BLaER1 (cell line): Measurements from ENCODE around the gene AKT3.

Experiments
- H3K27ac ChIP-seq: shearing (Covaris generic); formaldehyde crosslinking; 2 replicates; pipeline ENCODE4 v1.8.1; 2022
- H3K27me3 ChIP-seq: shearing (Covaris generic); formaldehyde crosslinking; 2 replicates; pipeline ENCODE4 v1.8.1; 2022
- H3K36me3 ChIP-seq: shearing (Covaris generic); formaldehyde crosslinking; 2 replicates; pipeline ENCODE4 v1.8.1; 2022
- H3K4me1 ChIP-seq: shearing (Covaris generic); formaldehyde crosslinking; 2 replicates; pipeline ENCODE4 v1.8.1; 2022
- H3K4me2 ChIP-seq: shearing (Covaris generic); formaldehyde crosslinking; 2 replicates; pipeline ENCODE4 v1.8.1; 2022
- H3K4me3 ChIP-seq: shearing (Covaris generic); formaldehyde crosslinking; 2 replicates; pipeline ENCODE4 v1.8.1; 2022
- H3K9ac ChIP-seq: shearing (Covaris generic); formaldehyde crosslinking; 2 replicates; pipeline ENCODE4 v1.8.1; 2022
- H3K9me3 ChIP-seq: shearing (Covaris generic); formaldehyde crosslinking; 2 replicates; pipeline ENCODE4 v1.8.1; 2022
- H4K20me1 ChIP-seq: shearing (Covaris generic); formaldehyde crosslinking; 2 replicates; pipeline ENCODE4 v1.8.1; 2022
- Cebpa-rat ChIP-seq: shearing (Covaris generic); IDR thresholded peaks from 2 replicates; pipeline ENCODE4 v1.8.1; 2022

AKT3 gene

DNA sequence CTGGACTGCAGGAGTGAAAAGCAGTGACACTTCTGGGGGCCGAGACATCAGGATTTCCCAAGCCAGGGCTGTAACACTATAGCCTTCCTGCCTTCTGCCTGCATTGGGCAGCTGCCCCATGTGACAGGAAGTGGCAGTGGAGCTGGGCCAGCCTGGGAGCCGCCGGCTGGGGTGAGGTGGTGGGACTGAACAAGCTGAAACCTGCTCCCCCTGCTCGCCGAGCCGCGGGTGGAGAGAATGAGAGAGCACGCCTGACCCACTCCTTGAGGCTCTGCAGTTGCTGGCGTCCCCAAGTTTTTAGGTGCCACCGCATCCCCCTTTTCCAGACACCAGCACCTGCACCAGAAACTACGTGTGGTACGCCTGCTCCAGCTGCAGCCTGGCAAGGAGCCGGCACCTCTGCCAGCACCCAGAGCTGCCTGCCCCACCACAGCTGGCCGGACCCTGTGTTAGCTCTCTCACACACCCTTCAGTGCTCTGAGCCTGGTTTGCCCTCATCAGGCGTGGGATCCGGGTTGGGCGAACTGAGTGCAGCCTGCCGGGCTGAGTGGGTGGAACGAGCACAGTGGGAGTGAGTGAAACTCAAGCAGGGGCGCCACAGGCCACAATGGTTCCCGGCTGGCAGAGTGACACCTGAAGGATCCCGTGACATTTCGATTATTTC lies 119.4 kb downstream of the AKT3 start:
- H3K36me3 ChIP-seq, result peaks cover 12% of the 10 kb centered on the region
- TF ChIP-seq Cebpa-rat, result no peak
- H3K4me3 ChIP-seq, result peak overlapping the region; percentile 15
- H3K9me3 ChIP-seq, result peaks cover 18% of the 10 kb centered on the region
- H3K4me1 ChIP-seq, result peaks cover 31% of the 10 kb centered on the region
- no peak overlapping the region for H3K27ac ChIP-seq
- no peak overlapping the region for H3K9ac ChIP-seq
- no peak overlapping the region for H3K4me2 ChIP-seq
- no peaks in the 10 kb centered on the region for H3K27me3 ChIP-seq
- no peaks in the 10 kb centered on the region for H4K20me1 ChIP-seq

DNA sequence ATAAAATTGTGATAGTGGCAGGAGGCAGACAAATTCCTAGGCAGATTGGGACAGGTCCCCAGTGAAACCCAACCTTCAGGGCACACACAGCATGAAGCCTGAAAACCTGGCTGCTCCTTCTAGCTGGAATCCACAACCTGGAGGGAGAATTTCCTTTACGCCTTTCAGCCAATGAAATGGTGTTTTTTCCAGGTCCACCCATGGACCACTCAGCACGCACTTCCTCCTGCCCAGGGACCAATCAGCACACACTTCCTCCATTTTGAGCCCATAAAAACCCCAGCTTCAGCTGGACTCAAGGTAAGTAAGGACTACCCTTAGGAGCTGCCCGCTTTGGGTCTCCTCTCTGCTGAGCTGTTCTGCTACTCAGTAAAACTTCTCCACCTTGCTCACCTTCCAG lies 120.1 kb downstream of the AKT3 start:
- H3K4me2 ChIP-seq, result no peak overlapping the region
- H3K27ac ChIP-seq, result no peak overlapping the region
- H3K9me3 ChIP-seq, result peaks cover 18% of the 10 kb centered on the region
- H3K36me3 ChIP-seq, result peaks cover 12% of the 10 kb centered on the region
- TF ChIP-seq Cebpa-rat, result no peak
- no peaks in the 10 kb centered on the region for H4K20me1 ChIP-seq
- H3K4me1 ChIP-seq, result peaks cover 31% of the 10 kb centered on the region
- no peaks in the 10 kb centered on the region for H3K27me3 ChIP-seq
- no peak overlapping the region for H3K9ac ChIP-seq
- peak overlapping the region; percentile 15 for H3K4me3 ChIP-seq

GRCh38 chr1:243727503-243728203 lies 122.4 kb downstream of the AKT3 start:
- TF ChIP-seq Cebpa-rat, result no peak; the same call in 1 of the 2 replicates
- H3K4me2 ChIP-seq, result peak overlapping the region; percentile 57
- H3K9ac ChIP-seq, result no peak overlapping the region

GRCh38 chr1:243726806-243727502 lies 123.1 kb downstream of the AKT3 start:
- no peak overlapping the region for H3K4me3 ChIP-seq

More at GRCh38 chr1:243727503-243728203, 122.4 kb downstream of the AKT3 start:
- Histone ChIP-seq H3K4me1 (peaks cover 39% of the 10 kb centered on the region), H3K27me3 (no peaks in the 10 kb centered on the region), H4K20me1 (no peaks in the 10 kb centered on the region; the same call in 1 of the 2 replicates), H3K4me3 (0 out of 2 replicates have a peak overlapping the region, but pooled peaks have one; percentile 0), H3K9me3 (peaks cover 18% of the 10 kb centered on the region), H3K27ac (peak overlapping the region; percentile 49), H3K36me3 (peaks cover 12% of the 10 kb centered on the region)

GRCh38 chr1:243725846-243726245 lies 124.2 kb downstream of the AKT3 start:
- Histone ChIP-seq H3K27me3 (no peaks in the 10 kb centered on the region), H3K4me1 (peaks cover 39% of the 10 kb centered on the region), H3K9me3 (peaks cover 12% of the 10 kb centered on the region), H3K36me3 (peaks cover 11% of the 10 kb centered on the region), H4K20me1 (no peaks in the 10 kb centered on the region; the same call in 1 of the 2 replicates), H3K27ac (no peak overlapping the region), H3K9ac (no peak overlapping the region), H3K4me3 (no peak overlapping the region), H3K4me2 (no peak overlapping the region)
- no peak for TF ChIP-seq Cebpa-rat

More at GRCh38 chr1:243726806-243727502, 123.1 kb downstream of the AKT3 start:
- Histone ChIP-seq H3K9ac (no peak overlapping the region), H4K20me1 (no peaks in the 10 kb centered on the region; the same call in 1 of the 2 replicates), H3K4me2 (peak overlapping the region; percentile 57), H3K27me3 (no peaks in the 10 kb centered on the region), H3K9me3 (peaks cover 18% of the 10 kb centered on the region), H3K4me1 (peaks cover 39% of the 10 kb centered on the region), H3K36me3 (peaks cover 12% of the 10 kb centered on the region), H3K27ac (peak overlapping the region; percentile 39)
- no peak for TF ChIP-seq Cebpa-rat

DNA sequence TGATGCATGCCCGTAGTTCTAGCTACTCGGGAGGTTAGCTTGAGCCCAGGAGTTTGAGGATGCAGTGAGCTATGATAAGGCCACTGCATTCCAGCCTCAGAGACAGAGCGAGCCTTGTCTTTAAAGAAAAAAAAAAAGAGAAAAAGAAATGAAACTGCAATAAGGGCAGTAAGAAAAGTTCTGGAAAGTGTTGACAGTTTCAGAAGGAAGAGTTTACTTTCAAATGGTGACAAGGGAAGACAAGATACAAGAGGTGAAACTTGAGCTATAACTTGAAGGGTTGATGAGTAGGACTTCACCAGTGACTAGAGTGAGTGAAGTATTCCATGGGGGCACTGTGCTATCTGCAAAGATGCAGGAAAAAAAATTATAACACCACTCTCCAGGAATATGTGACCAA lies 125.0 kb downstream of the AKT3 start:
- Histone ChIP-seq H3K27me3 (no peaks in the 10 kb centered on the region), H3K27ac (no peak overlapping the region), H3K4me1 (peaks cover 39% of the 10 kb centered on the region), H3K4me2 (no peak overlapping the region), H3K9me3 (peaks cover 5% of the 10 kb centered on the region), H3K4me3 (no peak overlapping the region), H3K9ac (no peak overlapping the region), H4K20me1 (no peaks in the 10 kb centered on the region; the same call in 1 of the 2 replicates), H3K36me3 (peaks cover 3% of the 10 kb centered on the region)
- no peak for TF ChIP-seq Cebpa-rat

DNA sequence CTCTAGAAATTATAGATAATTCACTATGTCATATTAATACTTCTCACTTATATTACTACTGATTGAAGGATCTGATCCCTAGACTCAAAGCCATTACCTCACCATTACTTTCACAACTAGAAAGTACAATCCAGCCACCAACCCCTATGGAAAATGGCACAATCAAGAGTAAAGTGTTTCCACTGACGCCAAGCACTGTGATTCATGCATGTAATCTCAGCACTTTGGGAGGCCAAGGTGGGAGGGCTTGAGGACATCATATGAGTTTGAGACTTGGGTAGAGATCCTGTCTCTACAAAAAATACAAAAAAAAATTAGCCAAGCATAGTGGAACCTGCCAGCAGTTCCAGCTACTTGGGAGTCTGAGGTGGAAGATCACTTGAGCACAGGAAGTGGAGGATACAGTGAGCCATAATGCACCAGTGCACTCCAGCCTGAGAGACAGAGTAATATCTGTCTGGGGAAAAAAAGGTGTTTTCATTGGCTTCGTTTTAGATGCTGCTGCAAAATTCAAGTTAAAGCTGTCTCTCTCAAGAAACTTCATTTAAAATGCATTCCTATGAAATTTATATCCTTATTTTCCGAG lies 126.5 kb downstream of the AKT3 start:
- Histone ChIP-seq H3K27me3 (no peaks in the 10 kb centered on the region), H3K9ac (no peak overlapping the region), H3K4me1 (peaks cover 30% of the 10 kb centered on the region), H3K9me3 (no peaks in the 10 kb centered on the region), H3K4me2 (peak overlapping the region; percentile 25; the same call in 1 of the 2 replicates), H3K36me3 (no peaks in the 10 kb centered on the region), H3K4me3 (no peak overlapping the region), H3K27ac (no peak overlapping the region), H4K20me1 (no peaks in the 10 kb centered on the region; the same call in 1 of the 2 replicates)
- TF ChIP-seq Cebpa-rat, result no peak

- Histone ChIP-seq H3K4me1 (peaks cover 25% of the 10 kb centered on the region), H3K27me3 (no peaks in the 10 kb centered on the region), H3K27ac (no peak overlapping the region), H3K36me3 (no peaks in the 10 kb centered on the region), H4K20me1 (no peaks in the 10 kb centered on the region; the same call in 1 of the 2 replicates), H3K9ac (no peak overlapping the region), H3K9me3 (no peaks in the 10 kb centered on the region), H3K4me2 (no peak overlapping the region), H3K4me3 (no peak overlapping the region)
- TF ChIP-seq Cebpa-rat, result no peak
Observed at GRCh38 chr1:243723050-243723449, 127.0 kb downstream of the AKT3 start.

DNA sequence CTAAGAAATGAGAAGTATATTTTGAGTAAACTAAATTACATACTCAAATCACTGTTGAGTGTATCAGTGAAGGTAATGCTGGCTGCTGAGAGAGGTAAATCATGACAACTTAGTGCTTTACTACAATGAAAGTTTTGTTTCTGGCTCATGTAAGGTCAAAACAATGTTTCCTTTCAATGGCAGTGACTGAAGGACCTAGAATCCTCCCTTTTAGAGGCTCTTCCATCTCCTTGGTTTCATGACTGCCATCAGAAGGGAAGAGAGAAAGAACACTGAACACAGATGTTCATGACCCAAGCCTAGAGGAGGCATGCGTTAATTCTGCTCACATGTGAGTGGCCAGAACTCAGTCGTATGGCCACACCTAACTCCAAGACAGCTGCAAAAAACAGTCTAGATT lies 130.6 kb downstream of the AKT3 start:
- Histone ChIP-seq H3K4me1 (peaks cover 9% of the 10 kb centered on the region), H3K27ac (no peak overlapping the region), H4K20me1 (peaks cover 7% of the 10 kb centered on the region; the same call in 1 of the 2 replicates), H3K9ac (no peak overlapping the region), H3K27me3 (no peaks in the 10 kb centered on the region), H3K9me3 (no peaks in the 10 kb centered on the region), H3K4me2 (no peak overlapping the region), H3K4me3 (no peak overlapping the region), H3K36me3 (no peaks in the 10 kb centered on the region)
- no peak for TF ChIP-seq Cebpa-rat
